Measurements from ENCODE around the gene RPGR.

DNA sequence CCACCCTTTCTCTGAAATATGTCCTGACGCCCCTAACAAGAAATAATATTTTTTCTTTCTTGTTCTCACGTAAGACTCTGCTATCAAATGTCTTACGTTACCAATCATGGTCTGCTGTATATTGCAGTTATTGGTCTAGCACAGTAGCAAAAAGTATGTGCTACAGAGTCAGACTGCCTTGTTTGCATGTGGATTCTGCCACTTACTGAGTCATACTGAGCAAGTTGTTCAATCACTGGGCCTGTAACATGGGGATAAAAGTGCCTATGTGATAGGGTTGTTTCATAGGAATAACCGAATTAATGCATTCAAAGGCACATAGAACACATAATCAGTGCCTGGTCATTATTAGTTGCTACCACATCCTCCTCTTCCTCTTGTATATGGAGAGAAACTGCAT lies 14.1 kb downstream of the RPGR start:
- TF ChIP-seq CTCF (IDR thresholded peaks at IDR 0.05 in 2 of 3, conservative IDR thresholded peaks at IDR 0.05 in 1 of 3; ENCODE audit: borderline replicate concordance in 1 of 3, insufficient read depth in 1 of 3, low read depth in 2 of 3, low read length in 2 of 3), result no peak
- TF ChIP-seq TCF7L2 (IDR thresholded peaks at IDR 0.05; ENCODE audit: borderline replicate concordance, extremely low read depth, insufficient read depth, insufficient read length), result no peak
- TF ChIP-seq POLR2AphosphoS5 (IDR thresholded peaks at IDR 0.05; ENCODE audit: low read depth, low read length), result no peak
- no peak for TF ChIP-seq EZH2 (IDR thresholded peaks at IDR 0.05)
- no peak for TF ChIP-seq ZFX (IDR thresholded peaks at IDR 0.05)
- no peak for TF ChIP-seq YY1 (IDR thresholded peaks at IDR 0.05; ENCODE audit: extremely low read depth, insufficient replicate concordance, low read depth, low read length)
- TF ChIP-seq RAD21 (IDR thresholded peaks at IDR 0.05; ENCODE audit: low read depth), result no peak
- no peak for TF ChIP-seq SRF (IDR thresholded peaks at IDR 0.05; ENCODE audit: low read depth)
- no peak for TF ChIP-seq CEBPB (IDR thresholded peaks at IDR 0.05; ENCODE audit: low read depth)
- TF ChIP-seq JUND (IDR thresholded peaks at IDR 0.05), result no peak
- TF ChIP-seq CBX3 (IDR thresholded peaks at IDR 0.05; ENCODE audit: low read depth), result no peak
- no peak for TF ChIP-seq EGR1 (IDR thresholded peaks at IDR 0.05; ENCODE audit: low read depth)
- no peak for TF ChIP-seq FOSL1 (IDR thresholded peaks at IDR 0.05; ENCODE audit: low read depth)
- no peak for TF ChIP-seq SIN3A (IDR thresholded peaks at IDR 0.05; ENCODE audit: low read depth)
